GM21360 (cell line): Measurements from ENCODE around the gene SERGEF.

Experiments used
- ATAC-seq: cut with Tn5 transposase; IDR thresholded peaks from one replicate; pipeline ENCODE4 v1.9.1; 2021; ENCODE audit warnings: mild to moderate bottlenecking, moderate library complexity; ENCODE audit not compliant: unreplicated experiment

Gene SERGEF

DNA sequence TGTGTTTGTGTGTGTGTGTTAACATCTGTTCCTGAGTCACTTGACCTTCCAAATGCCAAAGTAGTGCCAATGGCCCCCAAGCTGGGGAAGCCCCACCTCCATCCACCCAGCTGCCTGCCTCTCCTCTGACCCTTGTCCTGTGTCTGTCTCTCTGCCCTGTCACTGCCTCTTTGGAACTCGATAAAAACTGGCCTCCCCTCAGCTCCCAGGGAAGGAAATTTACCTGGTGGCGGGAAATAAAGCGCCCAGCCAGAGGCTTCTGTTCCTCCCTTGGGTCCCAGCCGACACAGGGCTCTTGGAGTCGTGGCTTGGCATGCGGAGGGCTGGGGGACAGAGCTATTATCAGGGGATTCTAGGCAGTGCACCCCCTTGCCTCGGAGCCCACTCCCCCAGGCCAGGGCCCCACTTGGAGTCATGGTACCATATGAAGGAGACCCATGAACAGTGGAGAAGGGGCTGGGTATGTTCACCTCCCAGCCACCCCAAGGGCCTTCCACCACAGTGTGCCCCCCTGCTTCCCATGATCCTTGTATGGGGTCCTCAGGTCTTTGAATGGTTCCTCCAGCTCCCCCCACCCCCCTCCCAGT, 272.1 kb downstream of the SERGEF start:
- no peak for ATAC-seq

DNA sequence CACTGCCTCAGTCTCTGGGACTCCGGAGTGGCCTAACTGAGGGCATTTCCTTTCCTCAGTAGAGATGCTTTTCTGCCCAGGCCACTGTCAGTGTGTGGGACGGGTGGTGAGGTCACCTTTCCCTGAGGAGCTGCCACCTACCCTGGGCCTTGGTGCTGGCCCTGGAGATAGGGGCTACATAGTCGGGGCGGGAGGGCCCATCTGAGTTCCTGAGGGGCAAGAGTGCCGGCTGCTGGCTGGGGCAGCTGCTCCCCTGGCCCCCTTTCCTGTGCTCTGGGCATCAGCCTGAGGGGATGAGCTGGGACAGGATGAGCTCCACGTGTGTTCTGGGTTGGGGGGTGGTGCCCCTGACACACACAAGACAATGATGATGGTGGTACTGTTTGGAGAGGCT, 272.9 kb downstream of the SERGEF start:
- ATAC-seq = no peak

DNA sequence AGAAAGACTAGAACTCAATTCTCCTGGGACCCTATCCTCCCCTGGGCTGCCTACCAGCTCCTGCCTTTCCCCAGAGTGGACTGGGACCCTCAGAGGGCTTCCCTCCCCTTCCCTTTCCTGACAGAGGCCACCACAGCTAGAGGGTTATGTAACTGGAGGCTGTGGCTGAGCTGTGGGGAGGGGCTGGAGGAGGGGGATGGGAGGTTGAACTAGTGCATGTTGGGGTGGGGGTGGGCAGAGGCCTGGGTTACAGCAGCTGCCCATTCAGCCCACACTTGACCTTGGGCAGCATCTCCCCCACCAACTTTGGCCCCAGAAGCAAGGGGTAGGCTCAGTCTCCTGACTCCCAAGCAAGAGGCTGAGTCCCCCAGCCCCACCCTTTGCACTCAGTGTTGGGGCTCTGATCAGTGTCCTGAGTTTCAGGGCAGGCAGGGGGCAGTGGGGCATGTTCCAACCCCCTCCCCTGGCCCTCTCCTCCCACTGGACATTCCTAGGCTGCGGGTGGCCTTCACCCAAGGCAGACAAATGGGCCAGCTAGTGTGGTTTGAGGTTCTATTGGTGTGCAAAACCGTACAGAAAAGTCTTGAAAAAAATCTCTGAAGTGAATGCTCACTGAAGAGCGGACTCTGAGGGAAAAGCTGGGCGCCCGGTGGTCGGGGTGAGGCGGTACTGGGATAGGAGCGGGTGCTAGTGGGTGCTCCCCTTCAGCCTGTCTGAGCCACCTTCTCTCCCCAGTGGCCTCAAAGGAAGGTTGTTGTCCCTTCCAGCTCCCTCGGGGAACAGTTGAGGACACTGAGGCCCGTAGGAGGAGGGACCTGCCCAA, 274.5 kb downstream of the SERGEF start:
- ATAC-seq = no peak
